Neural progenitor cell (in vitro differentiated cells): Measurements from ENCODE around the gene GIN1. TPM values are rescaled to one million over a fixed set of nuclear protein-coding genes. Genes with fewer than 3 reads are reported as not detected.
"Not testable (repeated sequence)": the region's sequence is repeated elsewhere in the genome, so short reads cannot be mapped to it uniquely, and the experiment has no call there.

Source experiments
- DNase-seq: peaks from one replicate; pipeline ENCODE4 v3.0.0-alpha.2; 2016; ENCODE audit warnings: low spot score
- H2AFZ ChIP-seq: fragments of 200-600 bp; sonication (generic); replicated peaks from 2 replicates; pipeline ENCODE4 v1.6.1; 2016; ENCODE audit warnings: antibody characterized with exemption
- H3F3A ChIP-seq: fragments of 200-600 bp; sonication (generic); 2 replicates; pipeline ENCODE4 v1.6.1; 2016; ENCODE audit warnings: antibody characterized with exemption, low read depth
- H3K27ac ChIP-seq: fragments of 200-600 bp; sonication (generic); 2 replicates; pipeline ENCODE4 v1.5.1; 2016; ENCODE audit warnings: mild to moderate bottlenecking
- H3K27me3 ChIP-seq: fragments of 200-600 bp; sonication (generic); 2 replicates; pipeline ENCODE4 v1.6.1; 2016; ENCODE audit warnings: mild to moderate bottlenecking, moderate library complexity
- H3K36me3 ChIP-seq: fragments of 200-600 bp; sonication (generic); 2 replicates; pipeline ENCODE4 v1.5.1; 2016
- H3K4me1 ChIP-seq: fragments of 200-600 bp; sonication (generic); 2 replicates; pipeline ENCODE4 v1.6.1; 2016; ENCODE audit warnings: mixed run types
- H3K4me2 ChIP-seq: fragments of 200-600 bp; sonication (generic); 2 replicates; pipeline ENCODE4 v1.6.1; 2016
- H3K4me3 ChIP-seq: fragments of 200-600 bp; sonication (generic); 2 replicates; pipeline ENCODE4 v1.5.1; 2016
- H3K79me2 ChIP-seq: fragments of 200-600 bp; sonication (generic); 2 replicates; pipeline ENCODE4 v1.6.1; 2016; ENCODE audit warnings: low read depth
- H3K9ac ChIP-seq: fragments of 200-600 bp; sonication (generic); 2 replicates; pipeline ENCODE4 v1.6.1; 2016
- H3K9me3 ChIP-seq: fragments of 200-600 bp; sonication (generic); 2 replicates; pipeline ENCODE4 v1.5.1; 2016; ENCODE audit warnings: low read depth
- H4K20me1 ChIP-seq: fragments of 200-600 bp; sonication (generic); 2 replicates; pipeline ENCODE4 v1.6.1; 2016; ENCODE audit warnings: low read depth
- H3K27ac Mint-ChIP-seq: 3 replicates; pipeline ENCODE4 v1.8.0; 2021; ENCODE audit warnings: mixed read lengths
- H3K27me3 Mint-ChIP-seq: 2 replicates; pipeline ENCODE4 v1.8.0; 2022; ENCODE audit warnings: low read depth, mild to moderate bottlenecking, inconsistent platforms, moderate library complexity, mixed read lengths; ENCODE audit not compliant: insufficient read depth
- H3K36me3 Mint-ChIP-seq: 3 replicates; pipeline ENCODE4 v1.8.0; 2021; ENCODE audit warnings: mixed read lengths
- H3K4me1 Mint-ChIP-seq: 3 replicates; pipeline ENCODE4 v1.8.0; 2021; ENCODE audit warnings: mixed read lengths
- H3K4me3 Mint-ChIP-seq: 3 replicates; pipeline ENCODE4 v1.8.0; 2021; ENCODE audit warnings: mild to moderate bottlenecking, moderate library complexity, mixed read lengths
- H3K9me3 Mint-ChIP-seq: 3 replicates; pipeline ENCODE4 v1.8.0; 2020; ENCODE audit warnings: mixed read lengths
- EZH2 ChIP-seq: fragments of 200-600 bp; sonication (generic); IDR thresholded peaks from 2 replicates; pipeline ENCODE4 v1.6.1; 2017; ENCODE audit warnings: antibody characterized with exemption, mild to moderate bottlenecking, moderate library complexity
- EZH2phosphoT487 ChIP-seq: fragments of 200-600 bp; sonication (generic); IDR thresholded peaks from 2 replicates; pipeline ENCODE4 v1.6.1; 2017; ENCODE audit warnings: antibody characterized with exemption
- total RNA-seq: library from RNA; depleted of rRNA; stranded (reverse); fragments of >200 nt; gene quantifications from 2 replicates; pipeline ENCODE4 v1.2.3, GENCODE V29; 2015; ENCODE audit warnings: low replicate concordance
- TF ChIP-seq, protein P1 (sequence below): fragments of 200-600 bp; sonication (generic); IDR thresholded peaks from 2 replicates; pipeline ENCODE4 v1.5.1; 2017; ENCODE audit warnings: antibody characterized with exemption, mild to moderate bottlenecking

GIN1 gene
- total RNA-seq, 1 donor from 2014 or later, result 42.0 TPM

DNA sequence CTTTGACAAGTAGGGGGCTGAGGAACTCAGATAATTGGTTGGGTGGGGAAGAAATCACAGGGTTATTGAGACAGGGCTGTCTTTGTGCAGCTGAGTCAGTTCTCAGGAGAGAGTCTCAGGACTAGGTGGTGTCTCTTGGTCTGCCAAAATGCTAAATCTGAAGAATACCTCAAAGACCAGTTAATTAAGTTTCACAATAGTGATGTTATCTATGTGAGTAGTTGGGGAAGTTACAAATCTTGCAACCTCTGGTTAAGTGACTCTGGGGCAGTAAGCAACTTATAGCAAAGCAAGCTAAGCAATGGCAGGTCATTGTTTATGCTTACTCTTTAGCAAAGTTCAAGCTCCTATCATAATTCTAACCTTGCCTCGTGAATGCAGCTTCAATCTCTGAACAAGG lies 53.6 kb downstream of the GIN1 start:
- no peak overlapping the region for H3K4me3 Mint-ChIP-seq
- H3K27me3 ChIP-seq, result no peaks in the 10 kb centered on the region
- H3K36me3 Mint-ChIP-seq, result no peaks in the 10 kb centered on the region
- no peak overlapping the region for H3K27ac ChIP-seq
- H3K4me3 ChIP-seq, result no peak overlapping the region
- H3K9me3 ChIP-seq, result no peaks in the 10 kb centered on the region
- peak overlapping the region; percentile 46 for H3K27ac Mint-ChIP-seq
- no peaks in the 10 kb centered on the region for H4K20me1 ChIP-seq
- H2AFZ ChIP-seq, result no peak overlapping the region
- no peak overlapping the region for H3K4me2 ChIP-seq
- H3K9me3 Mint-ChIP-seq, result no peaks in the 10 kb centered on the region
- H3K4me1 ChIP-seq, result peaks cover 19% of the 10 kb centered on the region
- no peak overlapping the region for H3K9ac ChIP-seq
- no peaks in the 10 kb centered on the region for H3F3A ChIP-seq
- peaks cover 4% of the 10 kb centered on the region for H3K4me1 Mint-ChIP-seq
- DNase-seq, result no peak
- no peaks in the 10 kb centered on the region for H3K36me3 ChIP-seq
- H3K79me2 ChIP-seq, result no peaks in the 10 kb centered on the region
- no peak for TF ChIP-seq EZH2phosphoT487
- TF ChIP-seq, protein P1, sequence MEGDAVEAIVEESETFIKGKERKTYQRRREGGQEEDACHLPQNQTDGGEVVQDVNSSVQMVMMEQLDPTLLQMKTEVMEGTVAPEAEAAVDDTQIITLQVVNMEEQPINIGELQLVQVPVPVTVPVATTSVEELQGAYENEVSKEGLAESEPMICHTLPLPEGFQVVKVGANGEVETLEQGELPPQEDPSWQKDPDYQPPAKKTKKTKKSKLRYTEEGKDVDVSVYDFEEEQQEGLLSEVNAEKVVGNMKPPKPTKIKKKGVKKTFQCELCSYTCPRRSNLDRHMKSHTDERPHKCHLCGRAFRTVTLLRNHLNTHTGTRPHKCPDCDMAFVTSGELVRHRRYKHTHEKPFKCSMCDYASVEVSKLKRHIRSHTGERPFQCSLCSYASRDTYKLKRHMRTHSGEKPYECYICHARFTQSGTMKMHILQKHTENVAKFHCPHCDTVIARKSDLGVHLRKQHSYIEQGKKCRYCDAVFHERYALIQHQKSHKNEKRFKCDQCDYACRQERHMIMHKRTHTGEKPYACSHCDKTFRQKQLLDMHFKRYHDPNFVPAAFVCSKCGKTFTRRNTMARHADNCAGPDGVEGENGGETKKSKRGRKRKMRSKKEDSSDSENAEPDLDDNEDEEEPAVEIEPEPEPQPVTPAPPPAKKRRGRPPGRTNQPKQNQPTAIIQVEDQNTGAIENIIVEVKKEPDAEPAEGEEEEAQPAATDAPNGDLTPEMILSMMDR, result no peak
- no peak for TF ChIP-seq EZH2
- H3K27me3 Mint-ChIP-seq, result no peaks in the 10 kb centered on the region

DNA sequence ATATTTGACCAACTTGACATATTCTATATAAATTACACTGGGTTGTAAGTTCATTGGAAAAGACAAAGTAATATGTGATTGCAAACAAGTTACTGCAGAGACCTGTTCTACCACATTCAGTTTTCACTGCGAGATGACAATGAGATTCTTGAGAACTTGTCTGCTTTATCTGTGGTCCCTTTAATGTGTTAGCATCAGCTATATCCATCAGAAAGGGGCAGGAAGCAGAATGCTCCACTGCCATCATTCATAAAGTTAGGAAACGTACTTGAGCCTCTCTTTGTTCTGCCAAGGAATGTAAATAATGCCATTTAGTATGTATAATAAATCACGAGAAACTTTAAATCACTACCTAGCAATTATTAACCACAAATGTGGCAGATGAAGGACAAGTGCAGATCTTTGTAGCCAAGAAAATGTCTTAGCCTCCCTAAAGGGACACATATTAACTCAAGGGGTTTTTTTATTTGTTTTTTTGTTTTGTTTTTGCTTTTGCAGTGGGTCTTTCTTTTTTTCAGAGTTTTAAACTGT lies 59.4 kb downstream of the GIN1 start:
- Histone ChIP-seq H2AFZ (no peak overlapping the region), H3F3A (no peaks in the 10 kb centered on the region), H3K36me3 (no peaks in the 10 kb centered on the region), H3K9ac (no peak overlapping the region), H3K27ac (no peak overlapping the region), H3K79me2 (no peaks in the 10 kb centered on the region), H3K4me3 (no peak overlapping the region), H4K20me1 (no peaks in the 10 kb centered on the region), H3K9me3 (no peaks in the 10 kb centered on the region), H3K4me2 (no peak overlapping the region), H3K4me1 (no peaks in the 10 kb centered on the region), H3K27me3 (no peaks in the 10 kb centered on the region)
- H3K27ac Mint-ChIP-seq, result no peak overlapping the region
- H3K4me1 Mint-ChIP-seq, result no peaks in the 10 kb centered on the region
- no peaks in the 10 kb centered on the region for H3K27me3 Mint-ChIP-seq
- no peak for DNase-seq
- no peak overlapping the region for H3K4me3 Mint-ChIP-seq
- H3K36me3 Mint-ChIP-seq, result peaks cover 2% of the 10 kb centered on the region
- H3K9me3 Mint-ChIP-seq, result peaks cover 7% of the 10 kb centered on the region
- TF ChIP-seq EZH2 (no peak), EZH2phosphoT487 (no peak)

DNA sequence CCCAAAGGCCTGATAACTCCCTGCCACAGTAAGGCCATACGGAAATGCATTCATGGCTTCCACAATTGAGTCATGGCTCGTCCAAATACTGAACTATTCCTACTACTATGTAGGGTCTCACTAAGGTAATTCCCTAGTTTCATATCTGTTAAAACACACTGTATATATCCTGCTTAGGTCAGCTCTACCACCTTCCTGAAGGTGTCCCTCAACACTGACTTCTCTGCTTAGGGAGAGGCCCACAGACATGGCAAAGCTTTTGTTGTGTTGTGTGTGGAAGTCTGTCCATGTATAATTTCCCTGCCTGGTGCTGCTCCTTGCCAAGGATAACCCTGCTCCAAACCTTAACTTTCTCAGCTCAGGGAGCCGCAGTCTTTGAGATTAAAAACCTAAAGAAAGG lies 60.4 kb downstream of the GIN1 start:
- Histone ChIP-seq H3K9me3 (no peaks in the 10 kb centered on the region), H3K27ac (no peak overlapping the region), H4K20me1 (no peaks in the 10 kb centered on the region), H3F3A (no peaks in the 10 kb centered on the region), H3K4me1 (no peaks in the 10 kb centered on the region), H2AFZ (peak overlapping the region; percentile 31), H3K36me3 (no peaks in the 10 kb centered on the region), H3K79me2 (no peaks in the 10 kb centered on the region), H3K9ac (no peak overlapping the region), H3K4me3 (no peak overlapping the region), H3K27me3 (no peaks in the 10 kb centered on the region), H3K4me2 (no peak overlapping the region)
- no peak for DNase-seq
- no peak overlapping the region for H3K27ac Mint-ChIP-seq
- H3K9me3 Mint-ChIP-seq, result peaks cover 11% of the 10 kb centered on the region
- TF ChIP-seq EZH2phosphoT487 (no peak), EZH2 (no peak)
- TF ChIP-seq, protein P1, result no peak
- H3K4me3 Mint-ChIP-seq, result no peak overlapping the region
- no peaks in the 10 kb centered on the region for H3K27me3 Mint-ChIP-seq
- H3K4me1 Mint-ChIP-seq, result no peaks in the 10 kb centered on the region
- peaks cover 2% of the 10 kb centered on the region for H3K36me3 Mint-ChIP-seq

DNA sequence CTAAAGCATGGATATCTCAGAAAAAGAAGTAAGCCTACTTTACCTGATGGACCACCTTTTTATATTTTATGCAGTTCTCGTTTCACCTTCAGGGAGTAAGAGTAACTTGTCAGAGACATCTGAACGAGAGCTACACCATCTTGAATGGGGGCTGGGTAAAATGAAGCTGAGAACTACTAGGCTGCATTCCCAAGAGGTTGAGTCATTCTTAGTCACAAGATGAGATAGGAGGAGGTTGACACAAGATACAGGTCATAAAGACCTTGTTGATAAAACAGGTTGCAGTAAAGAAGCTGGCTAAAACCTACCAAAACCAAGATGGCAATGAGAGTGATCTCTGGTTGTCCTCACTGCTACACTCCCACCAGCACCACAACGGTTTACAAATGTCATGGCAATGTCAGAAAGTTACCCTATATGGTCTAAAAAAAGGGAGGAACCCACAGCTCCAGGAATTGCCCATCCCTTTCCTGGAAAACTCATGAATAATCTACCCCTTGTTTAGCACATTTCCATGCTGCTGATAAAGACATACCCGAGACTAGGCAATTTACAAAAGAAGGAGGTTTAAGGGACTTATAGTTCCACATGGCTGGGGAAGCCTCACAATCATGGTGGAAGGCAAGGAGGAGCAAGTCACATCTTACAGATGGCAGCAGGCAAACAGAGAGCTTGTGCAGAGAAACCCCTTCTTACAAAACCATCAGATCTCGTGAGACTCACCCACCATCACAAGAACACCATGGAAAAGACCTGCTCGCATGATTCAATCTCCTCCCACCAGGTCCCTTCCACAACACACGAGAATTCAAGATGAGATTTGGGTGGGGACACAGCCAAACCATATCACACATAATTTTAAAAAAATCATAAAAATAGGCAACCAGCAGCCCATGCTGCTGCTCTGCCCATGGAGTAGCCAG lies 62.5 kb downstream of the GIN1 start:
- no peak overlapping the region for H3K27ac ChIP-seq
- TF ChIP-seq EZH2phosphoT487 (no peak), EZH2 (no peak)
- TF ChIP-seq, protein P1, result no peak
- DNase-seq, result no peak
- H3K9me3 ChIP-seq, result no peaks in the 10 kb centered on the region
- H3K27me3 ChIP-seq, result no peaks in the 10 kb centered on the region
- H3K4me3 Mint-ChIP-seq, result no peak overlapping the region
- peak overlapping the region; percentile 31 for H2AFZ ChIP-seq
- H3K4me1 Mint-ChIP-seq, result no peaks in the 10 kb centered on the region
- peaks cover 2% of the 10 kb centered on the region for H3K36me3 Mint-ChIP-seq
- H3K27ac Mint-ChIP-seq, result no peak overlapping the region
- H3K9me3 Mint-ChIP-seq, result peaks cover 11% of the 10 kb centered on the region
- H3K4me1 ChIP-seq, result no peaks in the 10 kb centered on the region
- no peak overlapping the region for H3K4me3 ChIP-seq
- H3K9ac ChIP-seq, result no peak overlapping the region
- H3K36me3 ChIP-seq, result no peaks in the 10 kb centered on the region
- H3F3A ChIP-seq, result no peaks in the 10 kb centered on the region
- no peaks in the 10 kb centered on the region for H3K27me3 Mint-ChIP-seq
- H3K79me2 ChIP-seq, result no peaks in the 10 kb centered on the region
- H4K20me1 ChIP-seq, result no peaks in the 10 kb centered on the region
- H3K4me2 ChIP-seq, result no peak overlapping the region

DNA sequence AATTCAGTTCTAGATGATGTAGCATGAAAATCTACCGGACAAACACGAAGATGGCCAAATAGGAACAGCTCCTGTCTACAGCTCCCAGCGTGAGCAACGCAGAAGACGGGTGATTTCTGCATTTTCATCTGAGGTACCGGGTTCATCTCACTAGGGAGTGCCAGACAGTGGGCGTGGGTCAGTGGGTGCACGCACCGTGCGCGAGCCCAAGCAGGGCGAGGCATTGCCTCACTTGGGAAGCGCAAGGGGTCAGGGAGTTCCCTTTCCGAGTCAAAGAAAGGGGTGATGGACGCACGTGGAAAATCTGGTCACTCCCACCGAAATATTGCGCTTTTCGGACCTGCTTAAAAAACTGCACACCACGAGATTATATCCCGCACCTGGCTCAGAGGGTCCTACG lies 73.2 kb downstream of the GIN1 start:
- DNase-seq, H3K9me3 ChIP-seq, H3K9me3 Mint-ChIP-seq, H3K4me1 Mint-ChIP-seq, H3K4me3 Mint-ChIP-seq, H3F3A ChIP-seq, H4K20me1 ChIP-seq, H3K79me2 ChIP-seq, H3K4me3 ChIP-seq, H3K36me3 Mint-ChIP-seq, H3K4me1 ChIP-seq, H3K27ac Mint-ChIP-seq, H2AFZ ChIP-seq, H3K36me3 ChIP-seq, H3K27me3 ChIP-seq, H3K27me3 Mint-ChIP-seq, H3K27ac ChIP-seq, H3K9ac ChIP-seq, H3K4me2 ChIP-seq: not testable (repeated sequence)
